OCI-LY7 (cell line): Measurements from ENCODE around the gene SLC25A45. TPM values are rescaled to one million over a fixed set of nuclear protein-coding genes. Genes with fewer than 3 reads are reported as not detected.

Source experiments
- BruUV-seq: library from RNA; stranded (reverse); fragments of 400-500 nt; replicated peaks from 2 replicates; lab custom pipeline; 2021; lab: Mats Ljungman, UMichigan
- CTCF ChIA-PET: fragments of 300-600 bp; sonication (Branson Sonifier 250); formaldehyde crosslinking; loops from one replicate; lab custom pipeline; 2022; ENCODE audit warnings: antibody characterized with exemption; ENCODE audit not compliant: unreplicated experiment; lab: Charles Lee
- POLR2A ChIA-PET: fragments of 300-600 bp; sonication (Branson Sonifier 250); formaldehyde crosslinking; loops from one replicate; lab custom pipeline; 2022; ENCODE audit warnings: antibody characterized with exemption; lab: Charles Lee
- DNase-seq: peaks from one replicate; pipeline ENCODE4 v3.0.0-alpha.2; 2015; ENCODE audit warnings: low spot score
- H2AFZ ChIP-seq: fragments of 200-600 bp; sonication (generic), shearing (Covaris generic); 2 replicates; pipeline ENCODE4 v1.6.1; 2014; ENCODE audit warnings: mild to moderate bottlenecking, antibody characterized with exemption, low read length, moderate library complexity
- H3K27ac ChIP-seq: fragments of 200-600 bp; sonication (generic); 2 replicates; pipeline ENCODE4 v1.5.1; 2014; ENCODE audit warnings: mixed run types, low read depth, mild to moderate bottlenecking, moderate library complexity, low read length, inconsistent platforms; ENCODE audit not compliant: poor library complexity, severe bottlenecking
- H3K36me3 ChIP-seq: fragments of 200-600 bp; sonication (generic); 2 replicates; pipeline ENCODE4 v1.6.1; 2014; ENCODE audit warnings: mild to moderate bottlenecking, antibody characterized with exemption, low read length, moderate library complexity, mixed read lengths; ENCODE audit not compliant: insufficient read depth
- H3K4me1 ChIP-seq: fragments of 200-600 bp; sonication (generic); 2 replicates; pipeline ENCODE4 v1.5.1; 2014; ENCODE audit warnings: mild to moderate bottlenecking, low read length; ENCODE audit not compliant: insufficient read depth, poor library complexity, severe bottlenecking
- H3K4me2 ChIP-seq: fragments of 200-600 bp; sonication (generic); 2 replicates; pipeline ENCODE4 v1.6.1; 2014; ENCODE audit warnings: mild to moderate bottlenecking, low read length
- H3K4me3 ChIP-seq: fragments of 200-600 bp; sonication (generic); 2 replicates; pipeline ENCODE4 v1.5.1; 2014; ENCODE audit warnings: mild to moderate bottlenecking, low read depth, low read length; ENCODE audit not compliant: poor library complexity, severe bottlenecking
- H3K79me2 ChIP-seq: fragments of 200-600 bp; sonication (generic); 2 replicates; pipeline ENCODE4 v1.6.1; 2016; ENCODE audit warnings: low read depth, mild to moderate bottlenecking, low read length, moderate library complexity, mixed read lengths; ENCODE audit not compliant: insufficient read depth
- H3K9me2 ChIP-seq: fragments of 200-600 bp; sonication (generic); 2 replicates; pipeline ENCODE4 v1.6.1; 2016; ENCODE audit warnings: mild to moderate bottlenecking, low read length, mixed read lengths; ENCODE audit not compliant: insufficient read depth
- H3K9me3 ChIP-seq: fragments of 200-600 bp; sonication (generic); 2 replicates; pipeline ENCODE4 v1.6.1; 2014; ENCODE audit warnings: mild to moderate bottlenecking, mixed run types, low read length, mixed read lengths
- H4K20me1 ChIP-seq: fragments of 200-600 bp; sonication (generic); 2 replicates; pipeline ENCODE4 v1.6.1; 2014; ENCODE audit warnings: mild to moderate bottlenecking, antibody characterized with exemption, low read length, moderate library complexity, mixed read lengths; ENCODE audit not compliant: insufficient read depth
- EZH2phosphoT487 ChIP-seq: fragments of 200-600 bp; sonication (generic); IDR thresholded peaks from 2 replicates; pipeline ENCODE4 v1.6.1; 2018; ENCODE audit warnings: low read depth, borderline replicate concordance, mild to moderate bottlenecking, mixed run types, antibody characterized with exemption, low read length, moderate library complexity, mixed read lengths
- intact Hi-C: fragments of 100-400 bp; cut with micrococcal nuclease; formaldehyde crosslinking; loops from one replicate; pipeline ENCODE4 v1.10.0; 2022; ENCODE audit not compliant: unreplicated experiment
- total RNA-seq, 2 experiments: library from RNA; depleted of rRNA in 1 of 2; stranded (reverse); fragments of >200 nt in 1 of 2; shearing (Covaris generic) in 1 of 2; gene quantifications; 2 replicates each; pipeline ENCODE4 v1.2.3, GENCODE V29; 2014 to 2022
- TF ChIP-seq, protein P1 (sequence below): fragments of 200-600 bp; sonication (generic); conservative IDR thresholded peaks from 2 replicates; pipeline ENCODE4 v1.5.1; 2014; ENCODE audit warnings: mild to moderate bottlenecking, antibody characterized with exemption, low read length, moderate library complexity, mixed read lengths

SLC25A45 gene
- total RNA-seq, 2 experiments from 2014 or later, result 7.0 to 20.7 TPM

DNA sequence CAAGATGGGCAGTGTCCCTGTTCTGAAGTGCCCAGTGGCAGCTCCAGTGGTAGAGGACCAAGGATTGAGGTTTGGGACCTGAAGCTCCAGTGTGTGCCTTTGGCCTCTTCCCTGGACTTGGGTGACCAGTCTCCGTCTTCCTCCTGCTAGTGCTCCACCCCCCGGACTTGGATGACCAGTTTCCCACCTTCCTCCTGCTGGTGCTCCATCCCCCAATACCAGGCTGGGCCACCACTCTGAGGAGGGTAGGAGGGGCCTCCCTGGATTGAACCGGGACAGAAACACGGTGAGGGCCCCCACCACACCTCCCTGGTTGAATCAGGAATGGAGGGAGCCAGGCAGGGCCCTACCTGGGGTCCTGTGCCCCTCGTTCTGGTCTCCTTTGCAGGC is 29.2 kb upstream of the SLC25A45 start:
- ChIA-PET POLR2A (no interaction called here), CTCF (no interaction called here)

DNA sequence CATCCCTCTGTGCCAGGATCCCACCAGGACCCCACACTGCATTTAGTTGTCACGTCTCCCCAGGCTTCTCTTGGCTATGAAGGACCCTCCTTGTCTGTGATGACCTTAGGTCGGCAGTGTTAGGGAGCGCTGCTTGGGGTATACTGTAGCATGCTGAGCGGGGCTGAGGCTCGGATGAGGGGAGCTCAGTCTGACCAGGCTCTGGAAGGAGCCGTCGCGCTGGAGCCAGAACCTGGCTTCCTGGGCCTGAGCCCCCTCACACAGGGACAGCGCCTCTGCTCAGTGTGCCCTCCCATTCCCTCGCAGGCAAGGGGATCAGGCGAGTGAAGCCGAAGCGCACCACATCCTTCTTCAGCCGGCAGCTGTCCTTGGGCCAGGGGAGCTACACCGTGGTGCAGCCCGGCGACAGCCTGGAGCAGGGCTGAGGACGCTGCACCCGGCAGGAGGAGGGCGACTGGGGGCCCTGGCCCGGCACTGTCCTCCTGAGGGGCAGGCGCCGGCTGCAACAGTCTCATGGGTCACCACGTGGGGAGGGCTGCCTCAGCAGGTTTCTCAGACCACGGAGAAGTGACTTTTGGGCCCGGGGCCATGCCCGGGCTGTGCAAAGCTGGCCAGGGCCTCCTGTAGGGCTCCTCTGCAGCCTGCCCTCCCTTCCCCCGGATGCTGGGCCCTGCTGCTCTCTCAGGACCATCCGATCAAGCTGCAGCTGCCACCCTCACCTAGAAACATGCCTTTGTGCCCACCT is 28.7 kb upstream of the SLC25A45 start:
- Histone ChIP-seq H3K79me2 (no peaks in the 10 kb centered on the region), H2AFZ (no peak overlapping the region), H3K9me2 (no peaks in the 10 kb centered on the region), H3K36me3 (peaks cover 63% of the 10 kb centered on the region), H3K4me3 (no peak overlapping the region), H3K4me2 (no peak overlapping the region), H4K20me1 (no peaks in the 10 kb centered on the region), H3K4me1 (peaks cover 34% of the 10 kb centered on the region), H3K27ac (no peak overlapping the region), H3K9me3 (no peaks in the 10 kb centered on the region)
- BruUV-seq, result no TSS peak
- ChIA-PET CTCF (no interaction called here), POLR2A (no interaction called here)
- TF ChIP-seq EZH2phosphoT487, result no peak
- TF ChIP-seq, protein P1, sequence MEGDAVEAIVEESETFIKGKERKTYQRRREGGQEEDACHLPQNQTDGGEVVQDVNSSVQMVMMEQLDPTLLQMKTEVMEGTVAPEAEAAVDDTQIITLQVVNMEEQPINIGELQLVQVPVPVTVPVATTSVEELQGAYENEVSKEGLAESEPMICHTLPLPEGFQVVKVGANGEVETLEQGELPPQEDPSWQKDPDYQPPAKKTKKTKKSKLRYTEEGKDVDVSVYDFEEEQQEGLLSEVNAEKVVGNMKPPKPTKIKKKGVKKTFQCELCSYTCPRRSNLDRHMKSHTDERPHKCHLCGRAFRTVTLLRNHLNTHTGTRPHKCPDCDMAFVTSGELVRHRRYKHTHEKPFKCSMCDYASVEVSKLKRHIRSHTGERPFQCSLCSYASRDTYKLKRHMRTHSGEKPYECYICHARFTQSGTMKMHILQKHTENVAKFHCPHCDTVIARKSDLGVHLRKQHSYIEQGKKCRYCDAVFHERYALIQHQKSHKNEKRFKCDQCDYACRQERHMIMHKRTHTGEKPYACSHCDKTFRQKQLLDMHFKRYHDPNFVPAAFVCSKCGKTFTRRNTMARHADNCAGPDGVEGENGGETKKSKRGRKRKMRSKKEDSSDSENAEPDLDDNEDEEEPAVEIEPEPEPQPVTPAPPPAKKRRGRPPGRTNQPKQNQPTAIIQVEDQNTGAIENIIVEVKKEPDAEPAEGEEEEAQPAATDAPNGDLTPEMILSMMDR, result no peak
- intact Hi-C loops, result no loop called here
- DNase-seq, result no peak

More for the DNA sequence above, 29.2 kb upstream of the SLC25A45 start:
- H3K9me3 ChIP-seq, result no peaks in the 10 kb centered on the region
- H4K20me1 ChIP-seq, result no peaks in the 10 kb centered on the region
- H3K4me3 ChIP-seq, result no peak overlapping the region
- intact Hi-C loops, result no loop called here
- H3K4me2 ChIP-seq, result no peak overlapping the region
- no peaks in the 10 kb centered on the region for H3K9me2 ChIP-seq
- no peak overlapping the region for H3K27ac ChIP-seq
- H2AFZ ChIP-seq, result no peak overlapping the region
- peaks cover 40% of the 10 kb centered on the region for H3K4me1 ChIP-seq
- DNase-seq, result no peak
- BruUV-seq, result no TSS peak
- peaks cover 58% of the 10 kb centered on the region for H3K36me3 ChIP-seq
- TF ChIP-seq EZH2phosphoT487, result no peak
- peaks cover 2% of the 10 kb centered on the region; the same call in 1 of the 2 replicates for H3K79me2 ChIP-seq

DNA sequence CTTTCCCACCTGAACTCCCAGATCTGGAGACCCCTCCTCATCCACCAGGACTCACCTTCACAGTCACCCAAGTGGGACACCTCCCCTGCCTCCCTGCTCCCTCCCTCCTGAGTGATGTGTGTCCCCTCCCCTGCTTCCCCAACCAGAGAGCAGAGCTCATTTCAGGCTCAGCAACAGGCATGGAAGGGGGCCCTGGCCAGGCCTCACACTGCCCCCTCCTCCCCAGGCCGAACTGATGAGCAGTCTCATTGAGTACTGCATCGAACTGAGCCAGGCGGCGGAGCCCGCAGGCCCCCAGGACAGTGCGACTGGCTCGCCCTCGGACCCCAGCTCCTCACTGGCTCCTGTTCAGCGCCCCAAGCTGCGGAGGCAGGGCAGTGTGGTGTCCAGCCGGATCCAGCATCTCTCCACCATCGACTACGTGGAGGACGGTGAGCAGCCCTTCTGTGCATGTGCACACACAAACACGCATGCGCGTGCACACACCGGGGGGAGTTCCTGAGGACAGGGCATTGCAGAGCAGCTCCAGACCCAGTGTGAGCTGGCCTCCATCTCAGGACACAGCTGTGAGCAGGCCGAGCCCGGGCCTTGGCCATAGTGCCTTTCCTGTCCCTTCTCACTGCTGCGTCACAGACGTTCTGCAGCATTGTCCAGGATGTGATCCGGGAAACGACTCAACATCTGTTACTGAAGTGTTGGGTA is 22.3 kb upstream of the SLC25A45 start:
- Histone ChIP-seq H4K20me1 (0 out of 2 replicates have a peak, but pooled peaks cover 4% of the 10 kb centered on the region), H2AFZ (no peak overlapping the region), H3K9me3 (no peaks in the 10 kb centered on the region), H3K4me1 (peaks cover 56% of the 10 kb centered on the region), H3K79me2 (no peaks in the 10 kb centered on the region), H3K27ac (peak overlapping the region; percentile 90), H3K4me2 (peak overlapping the region; percentile 76), H3K9me2 (no peaks in the 10 kb centered on the region), H3K36me3 (peaks cover 75% of the 10 kb centered on the region), H3K4me3 (no peak overlapping the region)
- intact Hi-C loops, result no loop called here
- BruUV-seq, result no TSS peak
- POLR2A ChIA-PET, result interaction anchor here (1.1 kb wide), 1 partner anchor 71 kb away, joined by 4 read pairs; no protein-coding TSS in a partner anchor
- DNase-seq, result no peak
- TF ChIP-seq EZH2phosphoT487, result no peak
- TF ChIP-seq, protein P1, result no peak
- CTCF ChIA-PET, result no interaction called here
